CMK (cell line): ENCODE measurements around the gene KIF2C.
A peak's percentile ranks its signal among the peaks of the same experiment; 100 is the strongest.
"Not testable (repeated sequence)": the region's sequence is repeated elsewhere in the genome, so short reads cannot be mapped to it uniquely, and the experiment has no call there.

ENCODE experiments used
- DNase-seq: peaks from one replicate; pipeline ENCODE4 v3.0.0-alpha.2; 2010; ENCODE audit warnings: low read depth

Gene KIF2C

GRCh38 chr1:44739307-44740178 lies at the start of gene KIF2C:
Gene KIF2C, plus strand, starts transcription at chr1:44739837. Its CDS starts 96 bp downstream, at chr1:44739933.
- DNase-seq: peak; percentile 95

GRCh38 chr1:44693159-44693558 lies 46.5 kb upstream of the KIF2C start:
- no peak for DNase-seq

GRCh38 chr1:44693900-44694299 lies 45.7 kb upstream of the KIF2C start:
- DNase-seq: no peak

GRCh38 chr1:44694863-44695478 lies 44.7 kb upstream of the KIF2C start:
- DNase-seq: no peak

GRCh38 chr1:44695671-44696070 lies 44.0 kb upstream of the KIF2C start:
- no peak for DNase-seq

GRCh38 chr1:44696101-44696500 lies 43.5 kb upstream of the KIF2C start:
- DNase-seq: no peak

GRCh38 chr1:44696789-44697345 lies 42.8 kb upstream of the KIF2C start:
- no peak for DNase-seq

GRCh38 chr1:44698138-44698537 lies 41.5 kb upstream of the KIF2C start:
- DNase-seq: no peak

GRCh38 chr1:44699375-44699774 lies 40.3 kb upstream of the KIF2C start:
- DNase-seq: not testable (repeated sequence)

- no peak for DNase-seq
These were observed 39.1 kb upstream of the KIF2C start for GRCh38 chr1:44700573-44700972.

GRCh38 chr1:44701141-44701573 lies 38.5 kb upstream of the KIF2C start:
- no peak for DNase-seq

GRCh38 chr1:44705470-44705869 lies 34.2 kb upstream of the KIF2C start:
- DNase-seq: no peak

GRCh38 chr1:44705938-44706337 lies 33.7 kb upstream of the KIF2C start:
- no peak for DNase-seq

GRCh38 chr1:44707112-44707881 lies 32.3 kb upstream of the KIF2C start:
- DNase-seq: no peak

- DNase-seq: no peak
These were observed 31.4 kb upstream of the KIF2C start for GRCh38 chr1:44707959-44708831.

- DNase-seq: no peak
These were observed 26.3 kb upstream of the KIF2C start for GRCh38 chr1:44713321-44713781.

GRCh38 chr1:44714532-44714931 lies 25.1 kb upstream of the KIF2C start:
- no peak for DNase-seq

- DNase-seq: peak; percentile 85
These were observed 24.6 kb upstream of the KIF2C start for GRCh38 chr1:44714944-44715571.

- no peak for DNase-seq
These were observed 22.5 kb upstream of the KIF2C start for GRCh38 chr1:44717156-44717555.

GRCh38 chr1:44717653-44718052 lies 22.0 kb upstream of the KIF2C start:
- DNase-seq: no peak

GRCh38 chr1:44718091-44718490 lies 21.5 kb upstream of the KIF2C start:
- no peak for DNase-seq
